ENCODE data around the gene VMP1.
"Not testable (repeated sequence)": the region's sequence is repeated elsewhere in the genome, so short reads cannot be mapped to it uniquely, and the experiment has no call there.

VMP1 gene

DNA sequence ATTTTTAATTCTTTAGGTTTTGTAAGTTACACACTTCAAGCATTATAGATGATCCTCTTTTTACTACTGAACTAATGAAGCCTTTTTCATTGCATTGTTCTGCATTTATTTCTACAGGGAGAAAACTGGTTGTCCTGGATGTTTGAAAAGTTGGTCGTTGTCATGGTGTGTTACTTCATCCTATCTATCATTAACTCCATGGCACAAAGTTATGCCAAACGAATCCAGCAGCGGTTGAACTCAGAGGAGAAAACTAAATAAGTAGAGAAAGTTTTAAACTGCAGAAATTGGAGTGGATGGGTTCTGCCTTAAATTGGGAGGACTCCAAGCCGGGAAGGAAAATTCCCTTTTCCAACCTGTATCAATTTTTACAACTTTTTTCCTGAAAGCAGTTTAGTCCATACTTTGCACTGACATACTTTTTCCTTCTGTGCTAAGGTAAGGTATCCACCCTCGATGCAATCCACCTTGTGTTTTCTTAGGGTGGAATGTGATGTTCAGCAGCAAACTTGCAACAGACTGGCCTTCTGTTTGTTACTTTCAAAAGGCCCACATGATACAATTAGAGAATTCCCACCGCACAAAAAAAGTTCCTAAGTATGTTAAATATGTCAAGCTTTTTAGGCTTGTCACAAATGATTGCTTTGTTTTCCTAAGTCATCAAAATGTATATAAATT lies 132.3 kb downstream of the VMP1 start:
- no peak for DNase-seq

DNA sequence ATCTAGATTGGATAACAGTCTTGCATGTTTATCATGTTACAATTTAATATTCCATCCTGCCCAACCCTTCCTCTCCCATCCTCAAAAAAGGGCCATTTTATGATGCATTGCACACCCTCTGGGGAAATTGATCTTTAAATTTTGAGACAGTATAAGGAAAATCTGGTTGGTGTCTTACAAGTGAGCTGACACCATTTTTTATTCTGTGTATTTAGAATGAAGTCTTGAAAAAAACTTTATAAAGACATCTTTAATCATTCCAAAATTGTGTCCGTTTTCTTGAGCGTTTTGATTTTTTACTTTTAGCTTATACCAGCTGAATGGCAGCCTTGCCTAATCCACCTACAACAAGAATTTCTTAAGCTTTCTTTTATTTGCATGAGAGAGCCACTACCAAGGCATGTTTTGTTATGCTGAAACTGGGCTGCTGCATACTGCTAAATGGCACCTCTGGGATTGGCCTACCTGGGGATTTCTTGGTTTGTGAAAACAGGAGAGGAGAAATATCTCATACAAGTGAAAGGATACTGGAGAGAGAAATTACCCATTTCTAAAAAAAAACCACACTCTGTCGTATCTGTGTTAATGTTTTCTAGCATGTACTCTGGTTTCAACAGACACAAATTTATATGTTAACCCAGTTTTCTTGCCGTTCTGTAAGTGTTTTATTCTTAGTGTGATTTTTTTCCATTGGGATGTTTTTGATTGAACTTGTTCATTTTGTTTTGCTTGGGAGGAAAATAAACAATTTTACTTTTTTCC lies 133.1 kb downstream of the VMP1 start:
- DNase-seq: no peak

GRCh38 chr17:59841091-59841881 lies 133.8 kb downstream of the VMP1 start:
- DNase-seq: not testable (repeated sequence)

DNA sequence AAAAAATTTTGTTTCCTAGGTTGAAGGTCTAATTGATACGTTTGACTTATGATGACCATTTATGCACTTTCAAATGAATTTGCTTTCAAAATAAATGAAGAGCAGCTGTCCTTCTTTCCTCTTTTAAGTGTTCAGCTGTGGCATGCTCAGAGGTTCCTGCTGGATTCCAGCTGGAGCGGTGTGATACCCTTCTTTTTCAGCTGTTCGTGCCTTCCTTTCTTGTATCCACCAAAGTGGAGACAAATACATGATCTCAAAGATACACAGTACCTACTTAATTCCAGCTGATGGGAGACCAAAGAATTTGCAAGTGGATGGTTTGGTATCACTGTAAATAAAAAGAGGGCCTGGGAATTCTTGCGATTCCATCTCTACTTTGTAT lies 134.4 kb downstream of the VMP1 start:
- not testable (repeated sequence) for DNase-seq

DNA sequence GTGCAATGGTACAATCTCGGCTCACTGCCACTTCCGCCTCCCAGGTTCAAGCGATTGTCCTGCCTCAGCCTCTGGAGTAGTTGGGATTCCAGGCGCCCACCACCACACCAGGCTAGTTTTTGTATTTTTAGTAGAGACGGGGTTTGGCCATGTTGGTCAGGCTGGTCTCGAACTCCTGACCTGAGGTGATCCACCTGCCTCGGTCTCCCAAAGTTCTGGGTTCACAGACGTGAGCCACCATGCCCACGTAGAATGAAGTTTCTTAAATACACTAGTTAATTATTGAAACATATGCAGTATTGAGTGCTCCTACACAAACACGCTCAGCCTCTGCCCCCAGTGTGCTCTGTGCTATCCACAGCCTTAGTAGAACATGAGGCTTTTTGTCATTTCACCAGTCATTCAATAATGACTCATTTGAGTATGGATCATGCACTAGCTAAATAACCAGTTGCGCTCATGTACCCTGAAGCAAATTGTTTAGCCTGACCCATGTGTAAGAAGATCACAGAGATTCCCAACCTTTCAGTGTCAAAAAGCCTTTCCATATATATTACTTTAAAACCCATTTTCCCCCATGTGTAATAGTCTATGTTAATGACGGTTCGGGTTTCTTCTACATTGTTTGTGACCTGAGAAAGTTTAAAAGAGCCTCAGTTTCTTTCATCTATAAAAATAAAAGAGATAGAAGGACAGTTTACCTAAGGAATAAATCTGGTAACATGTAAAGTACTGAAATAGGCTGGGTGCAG lies 135.6 kb downstream of the VMP1 start:
- no peak for DNase-seq

- DNase-seq: no peak
These were observed 137.6 kb downstream of the VMP1 start for GRCh38 chr17:59844884-59845594.

DNA sequence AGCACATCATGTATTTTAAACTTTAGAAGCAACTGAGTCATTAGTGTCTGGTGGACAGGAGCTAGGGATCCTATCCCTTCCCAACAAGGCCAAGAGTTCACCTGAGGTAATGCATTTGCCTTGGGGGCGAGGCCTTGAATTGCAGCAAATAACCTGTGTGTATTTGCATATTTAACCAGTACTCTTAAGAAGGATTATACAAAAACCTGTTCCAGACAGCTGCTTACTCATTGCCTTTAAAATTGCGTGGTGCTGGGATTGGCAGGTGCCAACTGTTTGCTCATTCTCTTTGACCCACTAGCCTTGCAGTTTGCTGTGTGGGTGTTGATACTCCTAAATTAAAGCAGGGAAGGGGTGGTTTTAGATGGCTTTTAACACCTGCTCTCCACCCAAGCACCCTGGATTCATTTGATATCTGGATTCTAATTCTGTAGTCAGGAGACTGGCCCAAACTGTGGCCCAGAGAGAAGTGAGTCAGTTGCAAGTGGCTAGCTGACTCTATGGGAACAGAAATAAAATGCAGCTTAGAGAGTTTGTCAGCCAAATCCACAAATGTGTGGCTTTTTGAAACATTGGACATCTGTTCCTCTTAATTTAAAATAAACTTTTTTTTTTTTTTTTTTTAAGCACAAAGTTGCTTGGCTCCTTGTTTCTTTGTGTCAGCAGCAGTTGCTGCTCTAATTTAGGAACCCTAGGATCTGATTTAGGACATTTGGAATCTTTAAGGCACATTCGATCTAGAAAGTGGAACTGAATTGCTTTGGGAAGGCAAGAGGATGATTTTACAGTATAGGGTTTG lies 138.3 kb downstream of the VMP1 start:
- DNase-seq: peak in 1 of 56 donors; percentile 18

- no peak for DNase-seq
These were observed 139.1 kb downstream of the VMP1 start for GRCh38 chr17:59846394-59847165.

- no peak for DNase-seq
These were observed 140.9 kb downstream of the VMP1 start for GRCh38 chr17:59848385-59848668.

DNA sequence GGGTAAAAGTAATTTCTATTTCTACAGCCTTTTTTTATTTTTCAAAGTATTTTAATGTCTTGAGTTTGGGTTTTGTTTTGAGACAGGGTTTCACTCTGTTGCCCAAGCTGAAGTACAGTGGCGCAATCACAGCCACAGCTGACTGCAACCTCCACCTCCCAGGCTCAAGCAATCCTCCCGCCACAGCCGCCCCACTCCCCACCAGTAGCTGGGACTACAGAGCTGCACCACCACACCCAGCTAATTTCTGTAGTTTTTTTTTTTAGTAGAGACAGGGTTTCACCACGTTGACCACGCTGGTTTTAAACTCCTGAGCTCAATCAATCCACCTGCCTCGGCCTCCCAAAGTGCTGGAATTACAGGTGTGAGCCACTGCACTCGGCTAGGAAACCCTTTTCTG lies 141.3 kb downstream of the VMP1 start:
- no peak for DNase-seq

DNA sequence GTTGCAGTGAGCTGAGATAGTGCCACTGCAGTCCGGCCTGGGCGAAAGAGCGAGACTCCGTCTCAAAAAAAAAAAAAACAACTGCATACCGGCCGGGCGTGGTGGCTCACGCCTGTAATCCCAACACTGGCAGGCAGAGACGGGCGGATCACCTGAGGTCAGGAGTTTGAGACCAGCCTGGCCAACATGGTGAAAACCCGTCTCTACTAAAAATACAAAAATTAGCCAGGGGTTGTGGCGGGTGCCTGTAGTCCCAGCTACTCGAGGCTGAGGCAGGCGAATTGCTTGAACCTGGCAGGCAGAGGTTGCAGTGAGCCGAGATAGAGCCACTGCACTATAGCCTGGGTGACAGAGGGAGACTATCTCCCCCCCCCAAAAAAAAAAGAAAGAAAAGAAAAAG lies 142.9 kb downstream of the VMP1 start:
- DNase-seq: not testable (repeated sequence)

- DNase-seq: no peak
These were observed 144.3 kb downstream of the VMP1 start for GRCh38 chr17:59851439-59852375.

GRCh38 chr17:59852847-59853167 lies 145.4 kb downstream of the VMP1 start:
- not testable (repeated sequence) for DNase-seq

GRCh38 chr17:59853168-59853918 lies 145.9 kb downstream of the VMP1 start:
- DNase-seq: no peak

DNA sequence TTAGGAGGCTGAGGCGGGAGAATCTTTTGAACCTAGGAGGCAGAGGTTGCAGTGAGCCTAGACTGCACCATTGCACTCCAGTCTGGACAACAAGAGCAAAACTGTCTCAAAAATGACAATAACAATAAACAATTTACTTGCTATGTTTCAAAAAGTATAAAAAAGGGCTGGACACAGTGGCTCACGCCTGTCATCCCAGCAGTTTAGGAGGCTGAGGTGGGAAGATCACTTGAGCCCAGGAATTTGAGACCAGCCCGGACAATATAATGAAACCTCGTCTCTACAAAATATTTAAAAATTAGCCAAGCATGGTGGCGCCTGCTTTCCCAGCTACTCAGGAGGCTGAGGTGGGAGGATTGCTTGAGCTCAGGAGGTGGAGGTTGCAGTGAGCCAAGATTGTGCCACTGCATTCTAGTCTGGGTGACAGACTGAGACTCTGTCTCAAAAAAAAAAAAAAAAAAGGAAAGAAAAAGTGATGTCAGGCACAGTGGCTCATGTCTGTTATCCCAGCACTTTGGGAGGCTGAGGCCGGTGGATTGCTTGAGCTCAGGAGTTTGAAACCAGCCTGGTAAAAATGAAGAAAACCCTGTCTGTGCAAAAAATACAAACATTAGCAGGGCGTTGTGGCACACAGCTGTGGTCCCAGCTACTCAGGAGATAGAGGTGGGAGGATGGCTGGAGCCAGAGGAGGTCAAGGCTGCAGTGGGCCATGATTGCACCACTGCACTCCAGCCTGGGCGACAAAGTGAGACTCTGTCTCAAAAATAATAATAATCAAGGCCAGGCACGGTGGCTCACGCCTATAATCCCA lies 146.7 kb downstream of the VMP1 start:
- not testable (repeated sequence) for DNase-seq

Measured in nucleus accumbens (tissue), 56 donors.